ENCODE measurements around the gene CASZ1.

Gene CASZ1

DNA sequence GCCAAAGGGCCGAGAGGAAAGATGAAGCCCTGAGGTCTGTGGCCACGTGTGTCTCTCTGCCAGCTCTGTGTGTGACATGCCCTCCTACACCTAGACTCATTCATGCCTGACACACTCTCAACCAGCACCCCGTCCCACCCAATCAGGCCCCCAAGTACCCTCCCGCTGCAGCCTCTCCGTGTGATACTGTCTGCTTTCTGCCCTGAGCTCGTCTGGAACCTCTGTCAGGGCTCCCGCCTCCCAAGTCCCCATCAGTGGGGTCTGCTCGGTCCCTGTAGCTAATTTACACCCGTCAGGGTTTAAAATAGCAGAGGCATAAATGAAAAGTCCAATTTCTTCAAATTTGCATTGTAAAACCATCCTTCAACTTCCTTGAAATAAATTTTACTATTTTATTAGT is 20.7 kb downstream of the CASZ1 start:
- DNase-seq (ENCODE audit: low read depth in 2 of 2): no peak

- no peak for DNase-seq (ENCODE audit: low read depth in 2 of 2)
These were observed 21.7 kb downstream of the CASZ1 start for GRCh38 chr1:10774615-10775310.

DNA sequence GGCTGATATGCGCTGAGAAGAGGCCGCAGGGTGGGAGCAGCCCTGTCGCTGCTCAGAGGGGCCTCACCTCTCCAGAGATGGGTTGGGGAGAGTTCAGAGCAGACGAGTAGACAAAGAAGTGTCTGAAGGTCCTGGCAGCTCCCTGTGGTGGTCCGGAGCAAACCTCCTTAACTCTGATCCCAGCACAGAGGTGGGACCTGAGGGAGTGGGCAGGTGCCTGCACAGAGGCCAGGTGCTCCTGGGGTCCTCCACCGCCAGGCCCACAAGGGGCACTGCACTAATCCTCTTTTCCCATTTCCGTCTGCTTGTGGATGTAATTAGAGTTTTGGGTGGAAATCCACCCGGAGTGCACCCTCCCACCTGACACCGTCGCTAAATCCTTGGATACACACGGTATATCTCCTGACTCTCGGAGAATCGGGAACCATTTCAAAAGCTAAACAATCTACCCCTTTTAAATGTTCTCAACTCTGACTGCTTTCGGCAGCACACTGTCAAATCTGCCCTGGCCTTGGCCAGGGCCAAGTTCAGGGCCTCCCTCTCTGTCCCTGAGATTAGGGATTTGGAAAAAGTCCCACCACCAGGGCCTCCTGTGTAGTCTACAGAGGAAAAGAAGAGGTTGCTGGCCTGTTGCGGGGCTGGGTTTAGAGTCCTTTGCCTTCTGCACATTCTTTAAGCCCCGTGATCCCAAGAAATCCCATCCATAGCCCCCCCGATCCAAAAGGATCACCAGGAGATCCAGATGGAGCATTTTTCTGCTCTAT is 22.4 kb downstream of the CASZ1 start:
- no peak for DNase-seq (ENCODE audit: low read depth in 2 of 2)

- DNase-seq (ENCODE audit: low read depth in 2 of 2): no peak
These were observed 23.1 kb downstream of the CASZ1 start for GRCh38 chr1:10773376-10773775.

DNA sequence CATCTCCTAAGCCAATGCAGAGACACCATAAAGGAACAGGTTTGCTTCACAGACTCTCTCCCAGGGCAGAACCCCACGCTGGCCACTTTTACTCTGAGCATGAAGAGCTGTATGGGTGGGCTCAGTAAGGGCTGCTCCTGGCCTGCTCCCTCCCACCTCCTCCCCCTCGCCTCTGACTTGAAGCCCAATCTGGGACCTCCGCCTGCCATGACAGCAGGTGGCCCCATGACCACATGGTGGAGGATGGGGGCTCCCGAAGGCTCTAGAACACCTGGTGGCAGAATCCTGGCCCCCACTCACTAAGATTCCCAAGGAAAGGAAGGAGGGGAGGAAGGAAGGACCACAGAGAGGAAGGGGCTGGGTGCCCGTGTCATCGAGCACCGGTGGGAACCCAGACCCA is 23.7 kb downstream of the CASZ1 start:
- no peak for DNase-seq (ENCODE audit: low read depth in 2 of 2)

- DNase-seq (ENCODE audit: low read depth in 2 of 2): no peak
These were observed 24.7 kb downstream of the CASZ1 start for GRCh38 chr1:10771789-10772188.

GRCh38 chr1:10768552-10768951 is 27.9 kb downstream of the CASZ1 start:
- no peak for DNase-seq (ENCODE audit: low read depth in 2 of 2)

- no peak for DNase-seq (ENCODE audit: low read depth in 2 of 2)
These were observed 29.2 kb downstream of the CASZ1 start for GRCh38 chr1:10767282-10767681.

GRCh38 chr1:10765734-10766478 is 30.5 kb downstream of the CASZ1 start:
- no peak for DNase-seq (ENCODE audit: low read depth in 2 of 2)

- DNase-seq (ENCODE audit: low read depth in 2 of 2): no peak
These were observed 31.1 kb downstream of the CASZ1 start for GRCh38 chr1:10765304-10765703.

DNA sequence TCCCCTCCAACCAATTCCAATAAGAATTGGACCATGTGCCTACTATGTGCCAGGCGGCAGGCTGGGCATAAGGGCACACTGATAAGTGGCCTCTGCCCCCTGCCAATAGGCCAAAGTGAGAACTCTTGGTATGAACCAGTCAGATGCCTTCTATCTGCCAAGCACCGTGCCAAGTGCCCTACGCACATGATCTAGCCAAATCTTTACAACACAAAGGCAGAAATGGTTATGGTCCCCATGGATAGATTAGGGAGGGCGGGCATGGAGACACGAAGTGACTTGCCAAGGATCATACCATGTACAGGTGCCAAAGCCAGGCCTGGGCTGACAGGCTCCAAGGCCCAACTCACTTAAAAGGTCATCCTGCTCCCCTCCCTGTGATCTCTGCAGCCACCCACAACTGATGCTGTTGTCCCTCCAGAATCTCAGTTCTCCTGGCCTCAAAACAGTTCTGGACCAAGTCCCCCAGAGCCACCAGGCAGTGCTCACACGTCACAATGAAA is 32.1 kb downstream of the CASZ1 start:
- DNase-seq (ENCODE audit: low read depth in 2 of 2): no peak

- DNase-seq (ENCODE audit: low read depth in 2 of 2): no peak
These were observed 33.6 kb downstream of the CASZ1 start for GRCh38 chr1:10762875-10763274.

DNA sequence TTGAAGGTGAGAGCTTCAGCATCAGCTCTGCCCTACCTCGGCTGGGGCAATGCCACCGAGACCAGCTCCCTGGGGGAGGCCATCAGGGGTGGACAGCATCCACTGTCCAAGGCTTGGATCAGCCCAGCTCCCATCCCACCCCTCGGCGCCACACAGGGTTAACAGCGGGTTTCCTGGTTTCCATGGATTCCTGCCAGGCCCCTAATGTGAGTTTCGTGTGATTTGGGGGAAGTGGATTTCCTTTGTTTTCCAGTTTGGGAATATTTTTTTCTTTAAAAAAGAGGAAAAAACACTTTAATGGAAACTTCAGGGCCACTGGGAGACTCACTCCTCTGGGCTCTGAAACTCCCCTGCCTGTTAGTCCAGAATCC is 34.3 kb downstream of the CASZ1 start:
- no peak for DNase-seq (ENCODE audit: low read depth in 2 of 2)

- DNase-seq (ENCODE audit: low read depth in 2 of 2): no peak
These were observed 34.8 kb downstream of the CASZ1 start for GRCh38 chr1:10761503-10762152.

DNA sequence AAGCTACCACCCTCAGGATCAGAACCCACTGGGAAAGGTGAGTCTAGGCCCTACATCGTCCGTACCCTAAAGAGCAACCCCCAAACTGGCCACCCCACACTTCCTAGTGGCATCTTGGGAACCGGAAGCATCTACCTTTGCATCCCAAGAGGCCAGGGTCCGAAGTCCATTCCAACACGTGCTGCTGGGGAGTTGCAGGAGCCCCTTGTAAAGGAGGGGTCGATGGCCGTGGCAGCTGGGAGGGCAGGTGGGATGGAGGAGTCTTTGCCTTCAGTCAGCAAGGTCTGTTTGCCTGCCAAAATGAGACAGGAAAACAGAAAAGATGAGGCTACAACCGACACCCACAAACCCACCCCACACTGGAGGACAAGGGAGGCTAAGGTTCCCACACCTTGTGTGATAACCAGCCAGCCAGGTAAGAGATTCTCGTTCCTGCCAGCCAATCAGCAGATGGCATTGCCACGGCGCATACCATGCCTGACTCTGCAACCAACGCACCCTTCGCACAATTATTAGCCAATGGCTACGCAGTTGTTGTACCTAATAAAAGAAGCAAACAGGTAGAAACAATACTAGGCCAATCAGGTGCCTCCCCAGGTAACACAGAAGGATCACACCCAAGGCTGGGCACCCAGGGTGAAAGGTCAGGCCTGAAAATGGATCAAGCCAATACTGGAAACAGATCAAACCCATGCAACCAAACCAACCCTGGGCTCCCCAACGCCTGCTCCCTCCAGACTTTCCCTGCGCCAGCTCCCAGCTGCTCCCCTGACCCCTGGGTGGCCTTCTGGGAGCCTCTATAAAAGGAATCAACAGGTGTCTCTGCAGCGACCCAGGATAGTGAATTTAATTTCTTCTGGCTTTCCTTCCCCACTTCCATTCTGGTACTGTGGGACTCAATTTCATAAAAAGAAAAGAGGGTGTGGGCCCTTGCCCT is 35.6 kb downstream of the CASZ1 start:
- no peak for DNase-seq (ENCODE audit: low read depth in 2 of 2)

DNA sequence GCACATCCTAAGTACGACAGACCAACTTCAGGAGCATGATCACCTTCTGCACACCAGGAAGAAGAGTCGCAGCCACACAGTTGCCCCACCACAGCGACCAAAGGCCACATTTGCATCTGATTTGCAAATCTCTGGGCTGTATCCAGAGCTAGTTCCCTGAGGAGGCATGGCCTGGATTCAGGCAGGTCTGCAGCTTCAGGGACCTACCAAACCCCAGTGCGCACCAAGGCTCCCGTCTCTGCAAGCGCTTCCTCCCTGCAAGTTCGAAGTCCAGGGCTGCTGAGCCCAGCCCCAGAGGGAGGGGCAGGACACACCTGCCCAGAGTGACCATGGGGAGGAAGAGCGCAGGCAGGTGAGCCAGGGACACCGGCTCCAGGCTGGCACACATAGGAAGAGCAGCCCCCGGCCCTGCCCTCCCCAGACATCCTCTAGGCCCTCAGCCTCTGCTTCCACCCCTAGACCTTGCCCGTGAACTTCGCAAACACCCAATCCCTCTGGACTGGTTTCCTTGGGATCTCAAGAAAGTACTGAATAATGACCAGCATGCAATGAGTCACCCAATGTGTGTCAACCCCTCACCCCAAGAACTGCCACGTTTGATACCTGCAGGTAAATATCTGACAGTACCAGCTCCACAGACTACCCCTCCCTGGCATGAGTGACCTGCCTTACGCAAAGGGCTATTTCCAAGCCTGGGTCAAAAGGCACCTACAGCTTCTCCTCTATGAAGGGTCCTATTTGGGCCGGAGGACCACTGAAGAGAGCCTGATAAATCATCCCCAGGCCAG is 36.8 kb downstream of the CASZ1 start:
- no peak for DNase-seq (ENCODE audit: low read depth in 2 of 2)

DNA sequence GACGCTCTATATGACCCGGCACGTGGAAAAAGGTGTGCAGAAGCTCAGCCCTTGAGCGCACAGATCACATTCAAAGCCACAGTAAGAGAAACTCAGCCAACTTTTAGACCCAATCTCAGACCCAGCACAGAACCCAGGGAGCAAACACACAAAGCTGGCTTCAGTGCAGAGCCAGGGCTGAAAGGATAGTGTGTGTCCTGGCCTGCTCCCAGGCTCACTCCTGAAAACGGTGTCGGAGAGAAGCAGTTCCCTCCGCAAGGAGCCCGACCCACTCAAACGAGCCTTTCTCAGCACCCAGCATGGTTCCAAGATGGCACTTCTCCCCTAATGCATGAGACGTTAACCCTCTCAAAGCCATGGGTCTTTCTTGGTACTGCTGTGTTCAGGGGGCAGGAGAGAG is 39.6 kb downstream of the CASZ1 start:
- no peak for DNase-seq (ENCODE audit: low read depth in 2 of 2)

DNA sequence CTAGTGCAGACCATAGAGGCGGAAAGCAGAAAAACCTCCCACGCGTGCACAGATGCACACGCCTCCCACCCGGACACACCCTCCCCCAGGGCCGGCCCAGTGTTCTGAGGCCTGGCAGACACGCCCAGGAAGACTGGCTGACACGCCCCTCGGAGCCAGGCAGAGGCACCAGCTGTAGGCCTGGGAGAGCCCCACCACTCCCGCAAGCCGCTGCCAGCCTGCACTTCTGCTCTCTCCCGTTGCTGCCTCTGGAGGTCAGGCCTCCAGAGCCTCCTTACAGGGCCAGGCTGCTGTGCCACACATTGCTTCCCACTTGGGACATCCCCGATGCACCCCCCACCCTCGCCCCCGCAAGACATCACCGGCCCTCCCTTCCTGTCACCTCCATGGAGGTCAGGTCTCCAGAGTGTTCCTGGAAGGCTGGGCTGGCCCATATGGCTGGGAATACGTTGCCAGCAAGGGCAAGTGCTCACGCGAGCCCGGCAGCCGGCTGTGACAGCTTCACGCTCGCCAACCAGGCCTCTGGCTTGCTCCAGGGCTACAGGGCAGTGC is 40.4 kb downstream of the CASZ1 start:
- DNase-seq (ENCODE audit: low read depth in 2 of 2): no peak

DNA sequence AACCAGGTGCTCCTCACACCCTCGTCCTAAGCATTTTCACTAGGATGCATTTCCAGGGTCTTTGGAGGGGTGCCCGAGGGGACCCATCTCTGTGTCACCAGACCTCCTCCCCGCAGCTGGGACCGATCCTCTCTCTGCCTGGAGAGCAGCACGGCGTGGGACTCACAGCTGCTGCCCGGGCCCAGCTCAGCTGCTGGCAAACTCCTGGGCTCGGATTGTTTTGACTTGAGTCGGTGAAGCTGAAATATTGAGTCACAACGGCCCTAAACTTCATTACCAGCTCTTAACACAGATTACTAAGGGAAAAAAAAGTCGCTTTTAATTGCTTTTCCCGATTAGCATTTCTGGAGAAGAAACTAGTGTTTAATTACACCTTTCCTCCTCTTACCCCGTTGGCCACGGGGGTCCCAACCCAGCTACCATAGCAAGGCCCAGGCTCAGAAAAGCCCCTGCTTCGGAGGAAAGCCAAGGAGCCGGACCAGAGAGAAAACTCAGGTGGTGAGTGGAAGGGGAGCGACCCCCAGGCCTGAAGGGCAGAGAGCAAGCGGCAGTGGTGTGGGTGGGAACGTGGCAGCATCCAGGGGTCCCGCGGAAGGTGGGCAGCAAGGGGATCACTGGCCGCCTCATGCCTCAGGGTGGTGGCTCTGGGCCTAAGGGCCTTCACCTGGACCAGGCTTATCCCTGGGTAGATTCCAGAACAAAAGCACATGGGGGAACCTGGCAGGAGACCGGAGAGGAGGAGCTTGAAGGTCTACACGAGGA is 41.7 kb downstream of the CASZ1 start:
- no peak for DNase-seq (ENCODE audit: low read depth in 2 of 2)
